T1000 (cell line): ENCODE measurements around the gene RP2.

ENCODE experiments used
- DNase-seq: peaks from one replicate; lab custom pipeline; 2025; ENCODE audit warnings: mixed read lengths; lab: John Stamatoyannopoulos, UW

The RP2 gene

DNA sequence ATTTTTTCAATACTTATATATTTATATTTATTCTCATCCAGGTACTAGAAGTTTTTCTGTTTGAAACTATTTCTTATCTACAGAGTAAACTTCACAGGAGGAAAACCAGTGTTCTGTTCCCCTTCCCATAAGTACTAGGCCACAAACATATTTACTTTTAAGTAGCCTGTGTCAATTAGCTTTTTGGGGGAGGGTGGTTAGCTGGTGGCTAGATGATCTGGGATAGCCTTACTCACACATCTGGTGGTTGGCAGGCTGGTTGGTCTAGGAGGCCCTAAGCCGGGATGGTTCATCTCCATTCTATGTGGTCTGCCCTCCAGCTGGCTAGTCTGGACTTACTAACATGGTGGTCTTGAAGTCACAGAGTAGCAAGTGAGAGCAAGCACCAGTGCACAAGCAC is 81.6 kb downstream of the RP2 start:
- no peak for DNase-seq

DNA sequence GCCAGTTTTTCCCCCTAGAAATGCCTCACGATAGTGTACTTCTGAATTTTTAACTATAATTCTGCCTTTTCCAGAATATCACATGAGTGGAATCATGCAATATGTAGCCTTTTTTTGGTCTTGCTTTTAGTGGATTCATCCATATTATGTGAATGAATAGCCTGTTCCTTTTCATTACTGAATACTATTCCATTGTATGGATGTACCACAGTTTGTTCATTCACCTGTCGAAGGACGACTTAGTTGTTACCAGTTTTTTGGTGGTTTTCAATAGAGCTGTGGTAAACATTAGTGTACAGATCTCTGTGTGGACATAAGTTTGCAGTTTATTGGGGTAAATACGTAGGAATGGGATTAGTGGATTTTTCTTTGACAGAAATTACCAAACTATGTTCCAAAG is 83.4 kb downstream of the RP2 start:
- no peak for DNase-seq

DNA sequence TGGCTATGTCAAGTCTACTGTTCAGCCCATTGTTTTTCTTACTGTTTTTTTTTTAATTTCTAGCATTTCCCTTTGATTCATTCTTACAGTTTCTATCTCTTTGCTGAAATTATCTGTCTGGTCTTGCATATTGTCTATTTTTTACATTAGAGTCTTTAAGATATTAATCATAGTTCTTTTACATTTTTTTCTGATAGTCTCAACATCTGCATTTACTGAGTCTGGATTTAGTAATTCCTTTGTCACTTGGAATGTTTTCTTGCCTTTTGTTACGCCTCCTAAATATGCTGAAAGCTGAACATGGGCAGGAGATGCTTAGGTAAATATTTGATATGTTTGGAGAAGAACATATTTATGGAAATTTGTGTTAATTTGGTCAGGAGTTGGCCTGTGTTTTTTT is 85.8 kb downstream of the RP2 start:
- no peak for DNase-seq

- DNase-seq = no peak
Observed at GRCh38 chrX:46927718-46928117, 90.9 kb downstream of the RP2 start.

GRCh38 chrX:46929439-46930261 is 92.8 kb downstream of the RP2 start:
- no peak for DNase-seq
